Measurements from ENCODE around the gene MYCL. TPM values are rescaled to one million over a fixed set of nuclear protein-coding genes. Genes with fewer than 3 reads are reported as not detected.

MYCL gene
- total RNA-seq, 2 donors from 2014 or later, result 13.7 to 15.4 TPM

Other genes with a start within 250 kb of the MYCL start
- not detected for gene NT5C1A, start 229.8 kb downstream of the MYCL start, total RNA-seq
- gene HPCAL4, start 210.5 kb downstream of the MYCL start, total RNA-seq, result under 1 TPM in 1 of 2 donors, not detected in 1; 0.06 TPM
- gene PPIE, start 163.0 kb downstream of the MYCL start, total RNA-seq, result 10 to 100 TPM; 33.5 to 38.4 TPM
- 1 to 10 TPM; 1.4 to 3.0 TPM for gene OXCT2, start 130.6 kb downstream of the MYCL start, total RNA-seq
- 10 to 100 TPM; 11.1 to 20.2 TPM for gene BMP8B, start 113.1 kb downstream of the MYCL start, total RNA-seq
- gene TRIT1, start 18.4 kb downstream of the MYCL start, total RNA-seq, result 10 to 100 TPM; 12.1 to 17.0 TPM
- 10 to 100 TPM; 27.9 to 35.7 TPM for gene MFSD2A, start 53.2 kb upstream of the MYCL start, total RNA-seq
- gene CAP1, start 138.8 kb upstream of the MYCL start, total RNA-seq, result 100 to 1,000 TPM; 474 to 514 TPM
- 10 to 100 TPM; 17.5 to 28.6 TPM for gene PPT1, start 195.3 kb upstream of the MYCL start, total RNA-seq

Data from left colon (tissue), 2 donors.